MM.1S (cell line): ENCODE results near the gene CCDC85C.

Experiments used
- DNase-seq: peaks from one replicate; pipeline ENCODE4 v3.0.0-alpha.2; 2015
- H2AFZ ChIP-seq: fragments of 300-600 bp; sonication (generic); 2 replicates; pipeline ENCODE4 v1.6.0; 2016; ENCODE audit warnings: antibody characterized with exemption, low read length
- H3F3A ChIP-seq: fragments of 300-600 bp; sonication (generic); 2 replicates; pipeline ENCODE4 v1.6.1; 2016; ENCODE audit warnings: mild to moderate bottlenecking, antibody characterized with exemption, low read length, moderate library complexity, mixed read lengths; ENCODE audit not compliant: insufficient read depth
- H3K27ac ChIP-seq: fragments of 300-600 bp; sonication (generic); 2 replicates; pipeline ENCODE4 v1.5.1; 2016; ENCODE audit warnings: mild to moderate bottlenecking, low read length
- H3K27me3 ChIP-seq: fragments of 300-600 bp; sonication (generic); replicated peaks from 2 replicates; pipeline ENCODE4 v1.6.0; 2016; ENCODE audit warnings: low read length; ENCODE audit not compliant: insufficient read depth
- H3K36me3 ChIP-seq: fragments of 300-600 bp; sonication (generic); replicated peaks from 2 replicates; pipeline ENCODE4 v1.6.1; 2016; ENCODE audit warnings: mild to moderate bottlenecking, low read length, mixed read lengths; ENCODE audit not compliant: insufficient read depth
- H3K4me1 ChIP-seq: fragments of 300-600 bp; sonication (generic); 2 replicates; pipeline ENCODE4 v1.6.1; 2016; ENCODE audit warnings: low read length, mixed read lengths
- H3K4me2 ChIP-seq: fragments of 300-600 bp; sonication (generic); 2 replicates; pipeline ENCODE4 v1.6.0; 2016; ENCODE audit warnings: low read depth, low read length
- H3K4me3 ChIP-seq: fragments of 300-600 bp; sonication (generic); 2 replicates; pipeline ENCODE4 v1.5.1; 2016; ENCODE audit warnings: low read length, mixed read lengths
- H3K79me2 ChIP-seq: fragments of 300-600 bp; sonication (generic); 2 replicates; pipeline ENCODE4 v1.6.1; 2016; ENCODE audit warnings: mixed run types, low read length, mixed read lengths
- H3K9ac ChIP-seq: fragments of 300-600 bp; sonication (generic); 2 replicates; pipeline ENCODE4 v1.6.1; 2016; ENCODE audit warnings: low read length, mixed read lengths
- H3K9me2 ChIP-seq: fragments of 300-600 bp; sonication (generic); replicated peaks from 2 replicates; pipeline ENCODE4 v1.6.1; 2016; ENCODE audit warnings: mild to moderate bottlenecking, low read length, mixed read lengths; ENCODE audit not compliant: insufficient read depth
- H3K9me3 ChIP-seq: fragments of 300-600 bp; sonication (generic); replicated peaks from 2 replicates; pipeline ENCODE4 v1.6.1; 2016; ENCODE audit warnings: mild to moderate bottlenecking, low read length, mixed read lengths; ENCODE audit not compliant: insufficient read depth
- H4K20me1 ChIP-seq: fragments of 300-600 bp; sonication (generic); 2 replicates; pipeline ENCODE4 v1.6.1; 2016; ENCODE audit warnings: mild to moderate bottlenecking, low read length, moderate library complexity, mixed read lengths; ENCODE audit not compliant: insufficient read depth
- CTCF ChIP-seq: fragments of 300-600 bp; sonication (generic); IDR thresholded peaks from 2 replicates; pipeline ENCODE4 v1.5.1; 2016; ENCODE audit warnings: antibody characterized with exemption, low read length, mixed read lengths
- EZH2 ChIP-seq: fragments of 300-600 bp; sonication (generic); optimal IDR thresholded peaks from 2 replicates; pipeline ENCODE3; 2017; ENCODE audit warnings: low read depth, mild to moderate bottlenecking, antibody characterized with exemption, low read length, mixed read lengths
- EZH2phosphoT487 ChIP-seq: fragments of 300-600 bp; sonication (generic); IDR thresholded peaks from 2 replicates; pipeline ENCODE4 v1.6.1; 2018; ENCODE audit warnings: antibody characterized with exemption, low read length

CCDC85C gene

DNA sequence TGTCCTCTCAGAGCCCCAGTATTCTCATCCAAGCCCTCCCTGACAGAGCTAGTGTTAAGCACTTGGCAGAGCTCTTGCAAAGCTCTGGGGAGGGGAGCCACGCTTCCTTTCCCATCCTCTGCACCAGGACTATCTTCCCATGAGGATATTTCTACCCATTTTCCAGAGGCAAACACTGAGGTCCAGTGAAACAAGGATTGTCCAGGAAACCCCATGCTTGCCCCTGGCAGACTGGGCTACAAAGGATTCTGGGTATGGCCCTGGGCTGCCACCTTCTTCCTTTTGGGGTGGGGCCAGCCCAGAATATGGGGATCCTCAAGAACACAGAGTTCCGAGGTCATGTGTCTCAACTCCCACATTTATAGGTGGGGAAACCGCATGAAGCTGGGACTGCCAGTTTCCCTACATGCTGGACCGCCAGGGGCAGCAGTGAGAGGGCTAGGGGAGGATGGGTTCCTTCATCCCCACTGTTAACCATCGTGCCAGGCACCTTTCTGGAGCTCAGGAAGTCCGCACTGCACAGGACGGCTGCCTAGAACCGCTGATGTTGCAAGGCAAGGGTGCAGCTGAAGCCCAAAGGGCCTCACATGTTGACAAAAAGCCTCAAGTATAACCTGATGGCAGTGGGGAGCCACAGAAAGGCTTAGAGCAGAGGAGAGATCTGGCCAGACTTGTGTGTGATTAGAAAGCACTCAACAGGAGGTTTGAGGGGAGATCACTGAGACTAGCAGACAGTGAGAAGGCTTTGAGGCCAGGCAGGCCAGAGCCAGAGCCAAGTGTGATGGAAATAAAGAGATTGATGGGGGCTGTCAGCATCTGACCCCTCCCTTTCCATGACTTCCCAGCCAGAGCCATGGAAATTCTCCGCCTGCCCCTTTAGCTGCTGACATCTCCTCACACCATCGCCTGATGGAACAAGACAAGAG, 5.5 kb upstream of the CCDC85C start:
- H3K79me2 ChIP-seq, result no peaks in the 10 kb centered on the region
- no peak for DNase-seq
- no peak overlapping the region for H2AFZ ChIP-seq
- no peak overlapping the region for H3K27ac ChIP-seq
- no peaks in the 10 kb centered on the region for H3K9me3 ChIP-seq
- H3K9ac ChIP-seq, result no peak overlapping the region
- no peaks in the 10 kb centered on the region for H3K9me2 ChIP-seq
- no peaks in the 10 kb centered on the region for H3K27me3 ChIP-seq
- no peak overlapping the region for H3K4me3 ChIP-seq
- H3F3A ChIP-seq, result 0 out of 2 replicates have a peak, but pooled peaks cover 5% of the 10 kb centered on the region
- no peaks in the 10 kb centered on the region for H4K20me1 ChIP-seq
- no peaks in the 10 kb centered on the region for H3K4me1 ChIP-seq
- no peaks in the 10 kb centered on the region for H3K36me3 ChIP-seq
- TF ChIP-seq CTCF, result peak; percentile 39
- TF ChIP-seq EZH2phosphoT487, result no peak
- no peak for TF ChIP-seq EZH2
- no peak overlapping the region for H3K4me2 ChIP-seq

- no peaks in the 10 kb centered on the region for H3K4me1 ChIP-seq
- no peaks in the 10 kb centered on the region for H4K20me1 ChIP-seq
- H3K4me3 ChIP-seq, result no peak overlapping the region
- no peak overlapping the region for H3K27ac ChIP-seq
- no peaks in the 10 kb centered on the region for H3K36me3 ChIP-seq
- H2AFZ ChIP-seq, result no peak overlapping the region
- no peak for DNase-seq
- 0 out of 2 replicates have a peak, but pooled peaks cover 5% of the 10 kb centered on the region for H3F3A ChIP-seq
- TF ChIP-seq EZH2phosphoT487, result no peak
- no peak for TF ChIP-seq CTCF
- no peak for TF ChIP-seq EZH2
- H3K9ac ChIP-seq, result no peak overlapping the region
- H3K27me3 ChIP-seq, result no peaks in the 10 kb centered on the region
- H3K9me3 ChIP-seq, result no peaks in the 10 kb centered on the region
- no peak overlapping the region for H3K4me2 ChIP-seq
- no peaks in the 10 kb centered on the region for H3K9me2 ChIP-seq
- no peaks in the 10 kb centered on the region for H3K79me2 ChIP-seq
Observed at GRCh38 chr14:99608591-99608990, 4.6 kb upstream of the CCDC85C start.

DNA sequence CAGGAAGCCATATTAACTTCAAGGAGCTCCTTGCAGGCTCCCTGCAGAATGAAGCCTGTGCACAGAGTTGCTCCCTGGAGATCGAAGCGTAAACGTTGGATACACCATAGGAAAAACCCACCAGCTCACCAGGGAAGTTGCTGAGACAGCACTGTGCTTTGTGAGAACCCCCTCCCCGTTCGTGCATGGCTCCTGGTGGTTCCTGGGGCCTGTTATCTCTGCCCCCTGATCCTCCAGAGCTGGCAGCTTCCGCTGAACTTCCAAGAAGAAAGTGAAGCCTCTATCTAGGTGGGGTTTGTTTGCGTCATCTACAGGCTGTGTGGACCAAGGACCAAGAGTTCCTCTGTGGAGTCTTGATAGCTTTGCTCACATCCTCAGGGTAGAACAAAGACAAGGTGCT, 2.4 kb upstream of the CCDC85C start:
- no peaks in the 10 kb centered on the region for H3K9me2 ChIP-seq
- H2AFZ ChIP-seq, result no peak overlapping the region
- H3K9me3 ChIP-seq, result no peaks in the 10 kb centered on the region
- no peak for DNase-seq
- H3K36me3 ChIP-seq, result no peaks in the 10 kb centered on the region
- H4K20me1 ChIP-seq, result no peaks in the 10 kb centered on the region
- no peaks in the 10 kb centered on the region for H3K4me1 ChIP-seq
- 0 out of 2 replicates have a peak, but pooled peaks cover 5% of the 10 kb centered on the region for H3F3A ChIP-seq
- H3K9ac ChIP-seq, result no peak overlapping the region
- no peak overlapping the region; the same call in 1 of the 2 replicates for H3K4me2 ChIP-seq
- H3K27me3 ChIP-seq, result no peaks in the 10 kb centered on the region
- H3K4me3 ChIP-seq, result no peak overlapping the region
- H3K79me2 ChIP-seq, result peaks cover 9% of the 10 kb centered on the region; the same call in 1 of the 2 replicates
- no peak overlapping the region for H3K27ac ChIP-seq
- no peak for TF ChIP-seq EZH2phosphoT487
- no peak for TF ChIP-seq EZH2
- TF ChIP-seq CTCF, result no peak
